Measurements from ENCODE around the gene PPP1R3C.
A peak's percentile ranks its signal among the peaks of the same experiment; 100 is the strongest.

PPP1R3C gene

DNA sequence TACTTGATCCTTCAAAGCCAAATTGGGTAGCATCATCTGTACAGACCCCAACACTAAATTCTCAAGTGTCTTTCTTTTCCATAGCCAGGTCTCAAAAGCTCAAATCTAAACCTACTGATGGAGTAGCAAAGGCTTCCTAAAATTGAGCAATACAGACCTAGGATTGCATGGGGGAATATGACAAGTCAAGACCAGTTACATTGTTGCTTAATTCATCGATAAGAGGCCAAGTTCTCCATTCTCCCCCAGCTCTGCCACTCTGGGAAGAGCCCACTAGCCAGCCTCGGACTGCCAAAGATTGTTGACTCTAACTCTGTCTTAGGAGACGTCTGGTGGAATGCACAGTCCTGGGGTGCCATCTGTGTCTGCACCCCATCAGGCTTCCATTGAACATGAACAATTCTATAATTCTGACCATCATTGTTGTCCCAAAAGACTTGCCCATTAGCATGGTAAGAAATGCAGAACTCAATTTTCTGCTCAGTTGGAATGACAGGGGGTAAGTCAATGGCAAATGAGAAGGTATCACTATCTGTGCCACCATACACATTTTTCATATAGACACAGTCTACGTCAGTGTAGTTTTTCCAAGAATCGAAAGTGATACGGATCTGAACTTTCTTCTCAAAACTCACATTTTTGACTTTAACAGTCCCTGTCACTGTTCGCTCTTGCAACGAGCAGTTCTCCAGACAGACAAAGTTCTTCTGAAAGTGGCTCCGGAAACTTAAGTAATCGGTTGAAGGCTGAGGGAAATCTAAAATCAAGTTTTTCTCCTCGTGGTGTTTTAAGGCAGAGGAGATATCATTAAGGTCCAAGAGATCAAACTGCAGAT is 2.9 kb downstream of the PPP1R3C start:
- no peak for DNase-seq (ENCODE audit: low spot score)

DNA sequence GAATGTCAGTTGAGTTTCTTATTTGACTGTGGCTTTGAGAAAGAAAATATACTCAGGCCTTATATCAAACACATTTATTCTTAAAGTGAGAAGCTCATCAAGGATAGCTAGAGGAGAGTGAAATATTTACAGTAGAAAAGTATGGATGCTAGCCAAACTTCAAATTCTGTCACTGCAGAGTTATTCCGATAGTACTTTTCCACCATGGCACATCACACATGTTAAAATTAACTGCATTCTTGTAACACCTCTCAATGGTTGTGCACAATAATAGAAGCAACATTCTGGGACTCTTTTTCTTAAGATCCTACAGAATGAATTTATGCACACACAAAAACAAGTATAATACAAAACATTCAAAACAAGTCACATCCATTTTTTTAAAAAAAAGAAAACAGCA is 4.5 kb downstream of the PPP1R3C start:
- DNase-seq (ENCODE audit: low spot score) = no peak

DNA sequence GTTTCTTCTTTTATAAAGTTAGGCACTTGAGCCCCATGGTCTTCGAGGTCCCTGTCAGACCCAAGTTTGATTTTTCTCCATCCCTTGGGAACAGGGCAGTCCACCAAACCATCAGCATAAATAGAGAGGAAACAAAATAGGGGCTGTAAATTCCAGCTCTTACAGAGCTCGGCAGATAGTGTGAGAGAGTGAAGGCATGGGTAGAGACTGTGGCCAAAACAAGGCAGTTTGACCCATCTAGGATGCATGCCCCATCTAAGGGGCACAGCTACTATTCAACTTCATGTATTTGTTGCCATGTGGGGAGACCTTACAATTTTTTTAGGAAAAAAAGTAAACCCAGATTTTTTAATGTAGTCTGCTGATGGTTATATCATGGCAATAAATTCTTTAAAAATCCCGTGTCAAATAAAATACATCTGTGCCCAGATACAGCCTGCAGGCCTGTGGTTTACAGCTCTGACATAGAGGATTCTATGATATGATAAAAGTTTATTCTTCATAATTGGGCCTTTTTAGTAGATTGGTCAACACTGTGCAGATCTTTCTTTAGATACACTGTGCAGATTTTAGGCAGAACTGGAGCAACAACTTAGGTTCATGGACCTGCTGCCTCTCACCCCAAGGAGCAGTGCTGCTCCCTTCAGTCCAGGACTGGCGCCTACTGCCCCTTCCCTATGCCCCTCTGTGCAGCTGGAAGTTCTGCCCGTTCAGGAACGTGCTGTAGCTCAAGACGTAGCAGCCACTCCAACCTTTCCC is 5.3 kb downstream of the PPP1R3C start:
- DNase-seq (ENCODE audit: low spot score) = no peak

DNA sequence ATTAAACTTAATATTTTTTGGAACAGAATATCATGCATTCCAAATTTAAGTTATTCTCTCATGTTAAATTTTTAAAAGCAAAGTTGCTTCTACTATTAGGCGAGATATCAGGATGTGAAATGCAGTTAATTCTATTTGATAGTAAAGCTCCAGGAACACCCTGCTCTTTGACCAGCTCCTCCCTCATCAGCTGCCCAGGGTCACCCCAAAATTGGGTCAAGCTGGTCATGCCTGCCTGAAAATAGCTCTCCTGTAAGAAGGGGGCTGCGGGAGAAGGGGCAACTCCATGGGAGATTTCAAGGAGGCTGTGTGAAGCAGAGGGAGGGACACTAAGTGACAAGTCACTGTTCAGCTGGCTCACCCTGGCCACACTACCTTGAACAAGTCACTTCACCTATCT is 5.9 kb downstream of the PPP1R3C start:
- no peak for DNase-seq (ENCODE audit: low spot score)

DNA sequence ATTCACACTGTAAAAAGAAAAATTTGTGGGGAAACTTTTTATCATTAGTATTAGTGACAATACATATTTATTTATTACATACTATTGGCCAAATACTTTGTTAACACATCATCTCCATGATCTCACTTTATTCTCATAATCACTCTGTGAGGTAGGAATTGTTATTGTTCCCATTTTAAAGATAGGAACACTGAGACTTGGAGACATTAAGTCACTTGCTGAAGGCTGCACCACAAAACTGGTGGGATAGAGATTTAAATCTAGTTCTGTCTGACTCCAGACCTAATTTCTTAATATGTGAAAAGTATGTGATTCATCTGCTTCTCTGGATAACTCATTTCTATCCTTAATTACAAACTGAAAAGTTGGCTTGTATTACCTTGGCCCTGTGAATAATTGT is 8.2 kb downstream of the PPP1R3C start:
- DNase-seq (ENCODE audit: low spot score) = no peak

DNA sequence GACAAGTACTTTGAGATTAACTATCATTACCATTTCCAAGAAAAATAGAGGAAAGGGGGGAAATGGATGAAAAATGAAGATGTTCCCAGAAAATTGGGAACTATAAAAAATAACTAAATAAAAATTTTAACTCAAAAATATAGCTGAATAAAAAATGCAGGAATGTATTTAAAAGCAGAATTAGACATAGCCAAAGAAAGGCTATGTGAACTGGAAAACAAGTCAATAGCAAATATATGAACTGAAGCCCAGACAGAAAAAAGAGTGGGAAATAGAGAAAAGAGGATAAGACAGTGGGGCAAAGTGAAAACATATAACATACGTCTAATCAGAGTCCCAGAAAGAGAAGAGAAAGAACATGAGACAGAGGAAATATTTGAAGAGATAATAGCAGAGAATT is 10.3 kb downstream of the PPP1R3C start:
- DNase-seq (ENCODE audit: low spot score) = no peak

DNA sequence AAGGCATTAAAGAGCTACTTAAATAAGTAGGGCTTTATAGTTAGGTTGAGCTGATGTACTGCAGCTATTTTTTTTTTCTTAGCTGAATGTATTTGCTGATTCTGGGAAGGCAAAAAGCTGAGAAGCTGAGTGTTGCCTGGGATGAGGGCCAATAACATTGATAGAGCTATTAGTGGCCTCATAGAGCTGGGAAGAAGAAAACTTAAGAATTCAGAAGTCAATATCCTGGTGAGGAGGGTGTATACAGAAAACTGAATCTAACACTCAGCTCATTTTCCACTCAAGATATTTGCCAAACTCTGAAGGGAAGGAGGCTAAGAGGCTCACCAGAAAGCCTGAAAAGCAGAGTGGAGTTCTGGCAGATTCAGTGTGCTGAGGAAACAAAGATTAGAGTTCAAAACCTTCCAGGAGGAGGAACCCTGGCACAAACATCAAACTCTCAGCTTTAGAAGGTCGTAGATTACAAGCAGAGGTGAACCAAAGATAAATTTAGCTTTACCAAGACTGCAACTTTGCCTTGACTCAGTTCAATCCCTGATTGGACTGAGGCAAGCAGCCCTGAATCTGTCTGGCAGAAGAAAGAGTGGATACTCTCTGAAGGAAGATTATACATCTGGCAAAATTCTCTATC is 11.3 kb downstream of the PPP1R3C start:
- DNase-seq (ENCODE audit: low spot score) = no peak

DNA sequence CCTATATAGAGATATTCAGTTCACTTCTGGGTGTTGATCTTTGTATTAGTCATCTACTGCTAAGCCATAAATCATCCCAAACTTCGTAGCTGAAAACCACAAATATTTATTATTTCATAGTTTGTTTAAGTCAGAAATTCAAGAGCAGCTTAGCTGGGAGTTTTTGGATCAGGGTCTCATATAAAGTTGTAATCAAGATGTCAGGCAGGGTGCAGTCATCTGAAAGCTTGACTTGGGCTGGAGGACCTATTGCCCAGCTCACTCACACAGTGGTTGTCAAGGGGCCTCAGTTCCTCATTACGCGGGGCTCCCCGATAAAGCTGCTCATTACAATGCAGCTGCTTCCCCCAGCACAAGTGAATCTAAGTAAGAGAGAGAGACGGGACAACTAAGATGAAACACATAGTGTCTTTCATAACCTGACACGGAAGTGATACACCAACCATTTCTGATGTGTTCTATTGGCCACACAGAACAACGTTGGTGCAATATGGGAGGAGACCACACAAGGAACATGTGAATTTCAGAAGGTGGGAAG is 15.7 kb downstream of the PPP1R3C start:
- DNase-seq (ENCODE audit: low spot score) = peak; percentile 55

DNA sequence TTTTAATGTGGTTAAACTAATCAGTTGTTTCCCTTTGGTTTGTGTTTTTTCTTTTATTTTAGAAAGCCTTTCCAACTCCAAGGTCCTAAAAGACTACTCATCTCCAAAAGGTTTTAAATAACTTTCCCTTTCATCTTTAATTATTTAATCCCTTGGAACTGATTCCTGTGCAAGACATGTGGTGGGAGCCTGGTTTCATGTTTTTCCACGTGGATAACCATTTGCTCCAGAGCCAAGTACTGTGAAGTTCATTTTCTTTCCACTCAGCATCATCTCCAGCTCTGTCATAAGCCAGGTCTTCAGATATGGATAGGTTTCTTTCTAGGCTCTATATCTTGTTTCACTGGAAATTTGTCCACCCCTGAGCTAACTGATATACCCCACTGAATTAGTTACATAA is 16.7 kb downstream of the PPP1R3C start:
- no peak for DNase-seq (ENCODE audit: low spot score)

DNA sequence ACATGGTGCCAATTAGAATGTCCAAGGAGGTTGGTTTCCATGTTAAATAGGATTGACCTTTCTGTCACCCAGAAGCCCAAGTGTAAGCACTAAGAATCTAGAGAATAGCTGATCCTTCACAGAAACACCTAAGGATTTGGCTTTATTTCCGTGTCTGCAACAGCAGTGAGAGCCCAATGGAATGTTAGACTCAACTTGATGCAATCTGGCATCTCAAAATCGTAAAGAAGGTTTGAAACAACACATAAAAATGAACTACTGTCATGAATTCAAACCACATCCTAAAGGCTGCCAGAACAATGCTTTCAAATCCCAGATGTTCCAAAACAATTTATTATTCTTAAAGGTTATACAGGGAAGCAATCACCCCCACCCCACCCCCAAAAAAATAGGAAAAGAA is 18.6 kb downstream of the PPP1R3C start:
- DNase-seq (ENCODE audit: low spot score) = peak; percentile 12

DNA sequence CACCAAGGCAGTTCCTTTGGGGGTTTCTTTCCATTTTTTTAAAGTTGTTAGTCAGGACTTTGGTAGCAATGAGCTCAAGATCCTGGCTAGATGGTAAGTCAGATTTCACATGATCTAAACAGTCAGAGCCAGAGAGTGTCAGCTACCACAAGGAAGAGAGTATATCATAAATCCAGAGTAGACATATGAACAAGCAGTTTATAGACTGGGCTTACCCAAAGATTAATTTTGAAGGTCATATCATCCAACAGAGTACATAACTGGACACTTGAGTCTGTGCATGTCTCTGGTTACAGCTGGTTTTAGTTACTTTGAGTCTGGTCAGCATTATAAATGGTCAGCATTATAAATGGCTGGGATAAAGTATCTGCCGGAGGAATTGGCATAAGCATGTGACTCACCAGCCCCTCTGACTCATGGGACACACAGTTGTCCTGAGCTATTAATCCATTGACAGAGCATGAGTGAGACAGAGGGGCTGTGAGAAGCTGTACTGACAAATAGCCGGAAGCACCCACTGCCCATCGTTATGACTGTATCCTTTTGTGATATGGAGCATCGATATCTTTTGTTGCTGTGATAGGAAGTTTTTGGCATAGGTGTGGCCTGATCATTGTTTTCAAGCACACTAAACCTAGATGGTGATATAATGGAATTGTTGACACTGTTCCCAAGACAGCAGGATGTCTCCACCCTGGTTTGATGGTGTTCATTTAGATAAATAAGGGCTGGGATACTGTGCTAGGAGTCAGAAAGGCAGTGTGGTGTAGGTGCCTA is 19.3 kb downstream of the PPP1R3C start:
- peak; percentile 47 for DNase-seq (ENCODE audit: low spot score)

DNA sequence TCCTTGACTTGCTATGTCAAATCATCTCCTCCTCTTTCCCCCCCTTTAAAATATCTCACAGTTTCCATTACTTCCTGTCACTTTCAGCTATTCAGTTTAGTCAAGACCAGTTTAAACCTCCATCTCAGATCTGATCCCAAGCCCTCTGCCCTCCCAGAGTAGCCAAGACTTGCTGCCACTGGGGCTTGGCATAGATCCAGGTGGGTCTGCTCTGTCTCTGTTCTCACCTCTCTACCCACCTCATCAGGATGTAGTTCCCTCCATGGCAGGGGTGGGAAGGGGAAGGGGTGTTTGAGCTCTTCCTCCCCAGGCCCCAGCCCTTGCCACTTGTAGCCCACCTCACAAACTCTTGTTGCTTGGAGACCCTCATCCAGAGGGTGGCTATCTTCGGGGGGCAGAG is 22.0 kb downstream of the PPP1R3C start:
- DNase-seq (ENCODE audit: low spot score) = no peak

DNA sequence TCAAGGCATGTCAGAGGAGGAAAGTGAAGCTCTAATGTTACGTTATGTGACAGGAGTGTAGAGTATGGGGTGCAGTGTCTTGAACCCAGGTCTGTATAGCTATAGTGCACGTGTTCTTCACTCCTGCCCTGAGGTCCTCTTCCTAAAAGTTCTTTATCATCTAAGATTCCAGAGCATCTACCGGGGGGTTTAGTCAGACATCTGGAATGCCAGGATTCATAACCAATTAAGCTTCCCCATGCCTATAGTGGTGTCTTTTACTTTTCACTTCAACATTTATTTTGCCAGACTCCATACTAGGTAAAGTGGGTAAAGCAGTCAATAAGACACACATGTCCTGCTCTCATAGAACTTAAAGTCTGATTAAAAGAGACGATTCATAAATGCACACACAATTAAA is 22.4 kb downstream of the PPP1R3C start:
- DNase-seq (ENCODE audit: low spot score) = no peak

DNA sequence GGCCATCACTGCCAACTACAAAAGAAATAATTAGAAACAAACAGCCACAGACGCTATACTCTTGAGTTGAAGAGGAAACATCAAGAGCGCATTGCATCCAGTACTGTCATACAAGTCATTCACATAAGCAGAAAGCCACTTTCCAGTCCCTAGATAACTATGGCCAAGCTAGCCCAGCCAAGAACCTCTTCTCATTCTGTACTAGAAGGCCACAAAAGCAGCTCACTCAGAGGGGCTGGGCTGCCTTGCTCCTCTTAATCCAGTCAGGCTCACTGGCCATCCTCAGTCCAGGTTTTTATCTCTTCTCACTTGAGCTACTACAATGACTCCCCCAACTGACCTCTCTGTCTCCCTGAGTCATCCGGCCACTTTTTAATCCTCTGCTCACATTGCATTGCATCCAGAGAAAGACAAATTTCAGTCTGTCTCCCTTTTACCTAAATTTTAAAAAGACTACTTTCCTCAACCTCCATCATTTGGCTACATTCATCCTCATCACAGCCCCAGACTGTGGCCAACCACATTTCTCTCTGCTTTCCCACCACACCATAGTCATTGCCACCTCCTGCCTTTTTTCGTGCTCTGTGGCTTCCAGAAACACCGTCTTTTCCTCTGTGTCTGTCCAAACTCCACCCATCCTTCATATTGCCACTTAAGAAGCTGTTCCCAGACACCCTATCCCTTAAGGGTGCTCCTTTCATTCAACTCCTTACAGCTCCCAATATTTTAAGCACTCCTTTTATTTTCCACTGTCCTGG is 25.0 kb downstream of the PPP1R3C start:
- DNase-seq (ENCODE audit: low spot score) = no peak

DNA sequence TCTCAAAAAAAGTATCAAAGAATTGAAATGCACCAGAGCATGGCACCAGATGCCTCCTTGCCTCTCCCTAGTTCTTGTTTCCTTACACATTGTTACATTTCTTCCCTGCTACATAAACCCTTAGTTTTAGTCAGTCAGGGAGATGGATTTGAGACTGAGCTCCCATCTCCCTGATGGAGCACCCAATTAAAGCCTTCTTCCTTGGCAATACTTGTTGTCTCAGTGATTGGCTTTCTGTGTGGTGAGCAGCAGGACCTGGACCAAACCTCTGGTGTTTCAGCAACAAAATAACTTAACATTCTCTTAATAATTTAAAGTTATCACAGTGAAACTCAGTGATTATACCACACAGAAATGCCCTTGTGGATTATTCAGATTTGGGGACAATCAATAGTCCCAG is 26.9 kb downstream of the PPP1R3C start:
- DNase-seq (ENCODE audit: low spot score) = no peak

DNA sequence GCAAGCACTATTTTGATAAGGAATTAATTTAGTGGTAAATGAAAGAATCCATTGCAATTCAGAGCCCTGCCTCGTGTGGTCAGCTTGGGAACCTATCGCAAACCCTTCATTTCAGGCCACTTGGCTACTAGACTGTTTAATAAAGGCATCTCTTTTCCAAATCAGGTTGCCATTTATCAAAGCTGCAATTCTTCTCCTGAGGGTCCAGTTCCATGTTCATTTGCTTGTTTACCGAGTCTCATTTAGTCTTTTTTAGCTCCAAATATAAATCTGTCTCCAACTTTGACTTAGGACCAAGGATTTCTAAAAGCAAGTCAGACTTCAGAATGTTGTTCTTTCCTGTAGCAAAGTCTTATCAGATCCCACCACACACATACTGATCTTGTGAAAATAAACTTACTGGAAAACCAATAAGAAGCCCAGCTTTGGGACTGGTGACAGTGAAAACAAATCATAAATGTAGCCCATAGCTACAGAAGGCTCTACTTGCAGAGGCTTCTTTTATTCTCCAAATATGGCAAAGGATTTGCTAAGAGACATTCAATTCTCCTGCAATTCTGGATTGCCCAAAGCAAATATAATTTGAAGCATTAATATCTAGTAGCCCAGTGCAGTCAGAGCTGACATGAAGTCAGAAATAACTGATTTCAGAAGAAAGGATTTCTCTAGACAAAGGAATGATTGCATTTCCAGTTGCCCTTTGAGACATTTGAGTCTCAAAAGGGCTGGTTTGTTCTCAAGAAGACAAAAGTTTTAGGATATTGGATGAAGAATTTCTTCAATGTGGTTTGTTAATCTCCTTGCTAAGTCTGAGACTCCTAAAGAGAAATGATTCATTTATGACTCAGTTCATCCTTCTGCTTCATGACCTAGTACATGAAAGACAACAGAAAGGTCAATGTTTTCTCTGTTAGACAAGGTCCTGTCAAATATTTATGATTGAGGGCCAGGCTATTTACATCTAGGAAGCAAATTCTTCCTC is 28.0 kb downstream of the PPP1R3C start:
- DNase-seq (ENCODE audit: low spot score) = no peak

DNA sequence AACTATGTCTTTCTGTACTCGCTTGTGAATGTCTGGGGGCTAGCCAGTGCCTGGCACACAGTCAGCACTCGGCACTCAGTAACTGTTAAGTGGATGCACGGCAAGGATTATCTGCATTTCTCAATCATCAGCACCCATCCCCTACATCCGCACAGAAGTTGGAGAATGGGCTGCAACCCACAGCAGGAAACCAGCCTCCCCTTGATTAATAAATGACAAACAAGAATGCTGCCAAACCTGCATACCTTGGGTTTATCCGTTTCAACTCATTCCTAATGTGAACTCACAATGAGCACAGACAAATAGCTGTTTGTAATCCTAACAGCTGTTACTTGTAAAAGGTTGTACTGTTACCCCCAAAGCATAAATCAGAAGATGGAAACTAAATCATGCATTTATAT is 28.9 kb downstream of the PPP1R3C start:
- DNase-seq (ENCODE audit: low spot score) = no peak

DNA sequence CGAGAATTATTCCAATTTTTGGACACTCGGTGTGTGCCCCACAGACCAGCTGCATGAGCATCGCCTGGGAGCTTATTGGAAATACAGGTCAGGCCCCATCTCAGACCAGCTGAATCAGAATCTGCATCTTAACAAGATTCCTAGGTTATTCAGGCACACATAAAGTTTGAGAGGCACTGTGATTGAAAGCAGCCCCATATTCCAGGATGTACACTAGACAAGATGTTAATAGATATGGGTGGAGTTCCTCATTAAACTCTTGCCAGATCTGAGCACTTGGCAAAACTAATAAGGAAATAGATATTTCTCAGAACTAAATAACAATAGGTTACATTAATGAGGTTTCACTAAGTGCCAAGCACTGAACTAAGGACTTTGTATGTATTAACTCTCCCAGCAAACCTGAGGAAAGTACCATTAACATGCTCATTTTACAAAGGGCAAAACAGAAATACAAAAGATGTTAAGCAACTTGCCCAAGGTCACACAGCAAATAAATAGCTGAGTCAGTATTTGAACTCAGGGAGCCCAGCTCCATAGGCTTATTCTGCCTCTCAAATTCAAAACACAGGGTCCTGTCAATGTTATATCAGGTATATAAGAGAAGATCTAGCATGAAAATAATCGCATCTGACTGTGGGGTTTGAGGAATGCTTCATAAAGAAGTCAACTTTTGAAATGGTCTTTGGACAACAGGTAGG is 29.9 kb downstream of the PPP1R3C start:
- no peak for DNase-seq (ENCODE audit: low spot score)

DNA sequence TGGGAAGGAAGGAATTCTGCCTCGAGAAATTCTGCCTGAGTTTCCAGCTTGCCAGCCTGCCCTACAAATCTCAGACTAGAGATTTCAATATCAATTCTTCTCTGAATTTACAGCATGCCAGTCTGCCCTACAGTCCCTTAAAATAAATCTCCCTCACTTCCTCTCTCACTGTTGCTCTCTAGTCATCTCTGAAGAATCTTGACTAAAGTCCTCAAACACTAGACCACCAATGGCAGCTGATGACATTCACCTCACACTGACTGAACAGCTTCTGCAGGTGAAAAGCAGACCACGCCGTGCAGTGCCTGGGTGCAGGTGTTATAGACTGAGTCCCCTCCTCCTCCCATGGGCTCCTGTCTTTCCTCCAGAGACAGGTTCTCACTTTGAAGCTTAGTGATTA is 30.4 kb downstream of the PPP1R3C start:
- DNase-seq (ENCODE audit: low spot score) = no peak

All from LoVo (cell line).